ENCODE results near the gene AKR1C2.
"Not testable (repeated sequence)": the region's sequence is repeated elsewhere in the genome, so short reads cannot be mapped to it uniquely, and the experiment has no call there.

Gene AKR1C2

GRCh38 chr10:5003127-5004029, at the start of gene AKR1C2:
Gene AKR1C2, minus strand, starts transcription at chr10:5003857. Its CDS starts 22 bp downstream, at chr10:5003835.
- DNase-seq: not testable (repeated sequence)

- DNase-seq: not testable (repeated sequence)
Measured at GRCh38 chr10:5052951-5053500, 49.4 kb upstream of the AKR1C2 start.

DNA sequence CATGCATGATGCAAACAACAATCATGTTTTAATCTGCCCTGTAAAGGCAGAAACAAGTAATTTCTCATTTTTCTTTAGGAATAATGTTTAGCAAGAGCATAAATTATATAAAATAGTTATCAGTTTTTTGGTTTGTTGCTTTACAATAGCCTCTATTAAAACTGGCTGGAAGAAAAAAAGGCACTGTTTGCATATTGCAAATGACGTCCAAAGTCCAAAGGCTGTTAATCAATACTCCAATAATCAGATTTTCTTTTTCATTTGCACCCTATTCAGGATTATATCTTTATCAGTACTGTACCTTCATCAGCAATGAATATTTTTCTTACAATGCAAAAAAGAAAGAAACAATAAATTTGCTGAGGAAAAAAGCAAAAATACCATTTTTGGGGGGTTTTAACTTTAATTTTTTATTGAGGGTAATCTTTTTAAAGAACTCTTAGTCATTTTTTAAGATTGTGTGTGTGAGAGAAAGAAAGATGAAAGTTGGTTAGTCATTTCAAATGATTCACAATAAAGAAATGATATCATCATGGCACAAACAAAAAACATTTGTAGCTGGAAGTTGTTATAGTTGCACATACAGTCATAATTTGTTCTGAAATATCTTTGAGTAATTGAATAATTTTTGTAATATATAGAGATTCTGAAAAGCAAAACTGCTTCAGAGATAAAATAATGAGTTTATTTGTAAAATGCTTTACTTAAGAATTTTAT, 44.4 kb upstream of the AKR1C2 start:
- no peak for DNase-seq

DNA sequence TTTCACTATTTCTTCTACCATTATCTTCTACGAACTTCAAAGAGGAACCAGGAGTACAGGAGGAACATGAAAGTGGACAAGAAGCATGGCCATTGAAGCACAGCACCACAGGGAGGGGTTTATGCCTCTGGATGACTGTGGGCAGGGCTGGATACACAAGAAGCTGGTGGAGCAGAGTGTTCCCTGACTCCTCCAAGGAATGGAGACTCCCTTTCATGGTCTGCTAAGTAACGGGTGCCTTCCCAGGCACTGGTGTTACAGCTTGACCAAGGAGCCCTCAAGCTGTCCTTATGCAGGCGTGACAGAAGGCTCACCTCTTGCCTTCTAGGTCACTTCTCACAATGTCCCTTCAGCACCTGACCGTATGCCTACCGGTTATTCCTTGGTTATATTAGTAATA, 43.4 kb upstream of the AKR1C2 start:
- DNase-seq: not testable (repeated sequence)

GRCh38 chr10:5046410-5046809, 42.8 kb upstream of the AKR1C2 start:
- DNase-seq: no peak

DNA sequence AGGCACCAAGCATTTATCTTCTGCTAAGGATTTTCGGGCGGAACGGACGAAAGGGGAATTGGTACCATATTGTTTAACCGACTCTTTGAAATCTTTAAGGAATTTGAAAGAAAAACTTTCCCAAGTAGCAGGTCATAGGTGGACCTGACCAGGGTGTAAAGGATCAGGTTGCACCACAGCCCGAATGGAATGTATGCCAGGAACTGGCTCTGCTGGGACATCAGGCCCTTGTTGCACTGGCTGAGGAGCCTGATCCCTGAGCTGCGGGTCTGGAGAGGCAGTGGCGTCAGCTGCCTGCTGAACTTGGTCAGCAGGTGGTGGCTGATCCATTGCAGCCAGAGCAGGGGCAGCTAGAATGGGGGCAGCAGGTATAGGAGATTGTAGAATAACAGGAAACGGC, 41.4 kb upstream of the AKR1C2 start:
- no peak for DNase-seq

- no peak for DNase-seq
Measured at GRCh38 chr10:5043716-5044115, 40.1 kb upstream of the AKR1C2 start.

DNA sequence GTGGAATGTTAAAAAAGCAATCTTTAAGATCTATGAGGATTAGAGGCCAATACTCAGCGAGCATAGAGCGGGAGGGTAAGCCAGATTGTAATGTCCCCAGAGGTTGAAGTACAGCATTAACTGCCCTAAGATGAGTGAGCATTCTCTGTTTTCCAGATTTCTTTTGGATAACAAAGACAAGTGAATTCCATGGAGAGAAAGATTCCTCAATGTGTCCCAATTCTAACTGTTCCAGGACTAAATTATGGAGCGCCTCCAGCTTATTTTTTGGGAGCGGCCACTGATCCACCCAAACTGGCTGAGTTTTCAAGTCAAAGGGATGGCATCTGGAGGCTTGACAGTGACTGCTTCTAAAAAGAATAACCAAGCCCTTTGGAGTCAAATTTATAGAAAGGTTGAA, 39.3 kb upstream of the AKR1C2 start:
- no peak for DNase-seq

DNA sequence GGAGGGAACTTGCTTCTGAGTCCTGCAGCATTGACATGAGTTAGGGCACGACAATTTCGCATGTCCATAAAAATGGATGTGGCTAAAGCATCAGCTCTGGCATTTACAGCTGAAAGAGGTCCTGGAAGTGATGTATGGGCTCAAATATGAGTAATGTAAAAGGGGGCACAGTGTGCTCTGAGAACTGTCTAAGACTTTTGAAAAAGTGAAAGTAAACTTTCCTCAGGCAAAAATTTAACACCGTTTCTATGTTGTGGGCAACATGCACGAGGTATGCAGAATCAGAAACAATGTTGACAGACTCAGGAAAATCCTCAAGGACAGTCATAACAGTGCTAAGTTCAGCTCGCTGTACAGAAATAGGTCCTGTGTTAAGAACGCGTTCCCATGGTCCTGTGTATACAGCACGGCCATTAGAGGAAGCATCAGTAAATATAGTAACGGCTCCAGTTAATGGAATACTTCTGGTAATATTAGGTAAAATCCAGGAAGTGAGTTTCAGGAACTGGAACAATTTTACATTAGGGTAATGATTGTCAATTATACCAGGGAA, 37.9 kb upstream of the AKR1C2 start:
- DNase-seq: no peak

DNA sequence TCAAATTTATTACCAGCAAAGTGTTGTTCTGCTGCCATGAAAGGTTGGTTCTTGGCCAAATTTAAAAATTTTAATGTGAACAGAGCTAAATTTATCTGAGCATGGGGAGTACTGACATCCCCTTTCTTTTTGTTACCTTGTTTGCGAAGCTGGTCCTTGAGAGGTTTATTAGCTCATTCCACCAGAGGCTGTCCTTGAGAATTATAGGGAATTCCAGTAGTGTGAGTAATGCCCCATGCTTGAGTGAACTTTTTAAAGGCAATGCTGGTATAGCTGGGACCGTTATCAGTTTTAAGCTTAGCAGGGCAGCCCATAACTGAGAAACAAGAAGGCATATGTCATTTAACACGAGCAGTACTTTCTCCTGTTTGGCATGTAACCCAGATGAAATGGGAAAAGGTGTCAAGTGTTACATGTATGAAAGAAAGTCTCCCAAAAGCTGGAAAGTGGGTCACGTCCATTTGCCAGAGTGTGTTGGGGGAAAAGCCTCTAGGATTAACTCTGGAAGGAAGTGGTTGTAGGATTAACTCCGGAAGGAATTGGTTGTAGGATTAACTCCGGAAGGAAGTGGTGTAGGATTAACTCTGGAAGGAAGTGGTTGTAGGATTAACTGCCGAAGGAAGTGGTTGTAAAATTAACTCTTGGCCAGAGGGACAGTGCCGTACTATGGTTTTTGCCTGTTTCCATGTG, 37.3 kb upstream of the AKR1C2 start:
- DNase-seq: no peak

DNA sequence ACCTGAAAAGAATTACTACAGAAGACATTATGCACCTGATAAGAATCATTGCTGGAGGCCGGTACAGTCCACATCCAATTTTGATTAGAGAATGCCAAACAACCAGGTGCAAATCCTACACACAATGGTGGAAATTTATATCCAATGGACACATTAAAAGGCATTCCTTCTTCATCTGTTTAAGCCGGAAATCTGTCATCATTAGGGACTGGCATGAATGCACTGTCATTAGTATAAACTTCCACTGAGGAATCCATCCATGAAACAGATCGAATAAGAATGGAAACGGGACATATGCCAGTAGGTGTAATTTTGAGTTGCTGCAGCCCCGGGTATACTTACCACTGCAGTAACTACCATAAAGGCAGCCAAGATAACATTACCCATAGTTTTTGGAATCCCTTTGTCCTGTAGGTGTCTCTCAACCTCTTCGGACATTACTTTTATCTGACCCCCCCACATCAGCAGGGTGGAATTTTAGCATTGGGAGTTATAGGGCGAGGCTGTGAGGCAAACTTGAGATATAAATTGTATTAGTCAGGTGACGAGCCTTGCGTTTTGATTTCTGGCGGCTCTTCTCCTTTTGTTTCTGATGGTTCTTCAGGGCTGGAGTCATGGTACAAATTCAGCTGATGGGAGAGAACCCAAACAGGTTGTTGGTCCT, 36.5 kb upstream of the AKR1C2 start:
- DNase-seq: no peak

DNA sequence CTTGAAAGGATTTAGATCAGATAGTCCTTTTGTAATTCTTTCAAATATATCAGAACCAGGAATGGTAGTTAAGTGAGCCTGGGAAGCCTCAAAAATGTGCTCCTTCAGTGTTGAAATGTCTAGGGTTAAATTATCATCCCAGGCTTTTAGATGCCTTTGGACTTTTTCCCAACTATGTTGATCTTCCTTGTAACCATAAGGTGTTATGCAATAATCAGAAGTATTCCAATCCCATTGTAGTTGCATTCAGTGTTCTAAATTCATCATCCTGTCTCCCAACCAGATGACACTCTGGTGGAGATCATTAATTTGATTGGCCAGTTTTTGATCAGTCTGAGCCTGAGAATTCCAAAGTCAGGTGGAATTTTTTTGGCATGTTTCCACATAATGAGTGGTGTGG, 35.1 kb upstream of the AKR1C2 start:
- no peak for DNase-seq

GRCh38 chr10:5038101-5038500, 34.4 kb upstream of the AKR1C2 start:
- no peak for DNase-seq

GRCh38 chr10:5036511-5036910, 32.9 kb upstream of the AKR1C2 start:
- DNase-seq: no peak

DNA sequence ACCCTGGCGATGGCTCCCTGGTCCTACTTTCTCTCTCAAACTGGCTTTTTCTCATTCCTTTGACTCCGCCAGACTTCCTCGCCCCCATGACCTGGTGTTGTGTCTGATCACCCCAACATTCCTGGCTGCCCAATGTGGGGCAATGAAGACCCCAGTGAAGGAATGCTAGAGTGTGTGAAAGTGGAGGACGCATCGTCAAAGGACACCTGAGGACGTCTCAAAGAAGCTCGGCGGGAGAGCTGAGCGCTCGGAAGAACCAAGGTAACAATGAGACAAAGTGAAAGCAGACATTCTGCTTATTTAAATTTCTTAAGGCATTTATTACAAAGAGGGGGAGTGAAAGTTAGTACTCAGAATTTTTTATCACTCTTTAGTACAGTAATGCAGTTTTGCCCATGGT, 31.7 kb upstream of the AKR1C2 start:
- no peak for DNase-seq

DNA sequence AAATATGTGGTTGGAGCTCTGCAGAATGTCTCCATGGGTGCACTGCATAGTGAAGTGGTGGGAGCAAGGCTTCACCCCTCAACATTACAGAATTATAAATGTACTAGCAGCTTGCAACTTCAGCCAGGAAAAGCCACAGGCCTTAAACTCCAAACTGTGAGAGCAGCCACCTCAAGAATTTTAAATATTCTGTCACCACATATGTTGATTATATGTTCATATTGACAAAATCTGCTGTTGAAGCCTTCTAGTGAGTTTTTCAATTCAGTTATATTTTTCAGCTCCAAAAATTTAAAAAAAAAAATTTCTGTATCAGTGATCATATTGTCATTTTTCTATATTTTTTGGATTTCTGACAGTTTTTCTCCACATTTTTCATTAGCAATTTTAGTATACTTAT, 30.9 kb upstream of the AKR1C2 start:
- DNase-seq: no peak

- no peak for DNase-seq
Measured at GRCh38 chr10:5033061-5033778, 29.6 kb upstream of the AKR1C2 start.

DNA sequence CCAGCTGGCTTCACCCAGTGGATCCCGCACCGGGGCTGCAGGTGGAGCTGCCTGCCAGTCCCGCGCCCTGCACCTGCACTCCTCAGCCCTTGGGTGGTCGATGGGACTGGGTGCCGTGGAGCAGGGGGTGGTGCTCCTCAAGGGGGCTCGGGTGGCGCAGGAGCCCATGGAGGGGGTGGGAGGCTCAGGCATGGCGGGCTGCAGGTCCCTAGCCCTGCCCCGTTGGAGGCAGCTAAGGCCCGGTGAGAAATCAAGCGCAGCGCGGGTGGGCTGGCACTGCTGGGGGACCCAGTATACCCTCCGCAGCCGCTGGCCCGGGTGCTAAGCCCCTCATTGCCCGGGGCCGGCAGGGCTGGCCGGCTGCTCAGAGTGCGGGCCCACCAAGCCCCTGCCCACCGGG, 28.8 kb upstream of the AKR1C2 start:
- not testable (repeated sequence) for DNase-seq

GRCh38 chr10:5031588-5031987, 27.9 kb upstream of the AKR1C2 start:
- not testable (repeated sequence) for DNase-seq

- DNase-seq: no peak
Measured at GRCh38 chr10:5030989-5031388, 27.3 kb upstream of the AKR1C2 start.

Measured in anterior cingulate cortex (tissue), 58 donors.